Suppressor macrophage treated with lipopolysaccharide for 1 hour (primary cell): ENCODE results near the gene NT5C.
"Not testable (repeated sequence)": the region's sequence is repeated elsewhere in the genome, so short reads cannot be mapped to it uniquely, and the experiment has no call there.

Source experiments
- DNase-seq, 3 donors: peaks; one replicate each; pipeline ENCODE4 v3.0.0-alpha.2; 2020 to 2022

Gene NT5C

DNA sequence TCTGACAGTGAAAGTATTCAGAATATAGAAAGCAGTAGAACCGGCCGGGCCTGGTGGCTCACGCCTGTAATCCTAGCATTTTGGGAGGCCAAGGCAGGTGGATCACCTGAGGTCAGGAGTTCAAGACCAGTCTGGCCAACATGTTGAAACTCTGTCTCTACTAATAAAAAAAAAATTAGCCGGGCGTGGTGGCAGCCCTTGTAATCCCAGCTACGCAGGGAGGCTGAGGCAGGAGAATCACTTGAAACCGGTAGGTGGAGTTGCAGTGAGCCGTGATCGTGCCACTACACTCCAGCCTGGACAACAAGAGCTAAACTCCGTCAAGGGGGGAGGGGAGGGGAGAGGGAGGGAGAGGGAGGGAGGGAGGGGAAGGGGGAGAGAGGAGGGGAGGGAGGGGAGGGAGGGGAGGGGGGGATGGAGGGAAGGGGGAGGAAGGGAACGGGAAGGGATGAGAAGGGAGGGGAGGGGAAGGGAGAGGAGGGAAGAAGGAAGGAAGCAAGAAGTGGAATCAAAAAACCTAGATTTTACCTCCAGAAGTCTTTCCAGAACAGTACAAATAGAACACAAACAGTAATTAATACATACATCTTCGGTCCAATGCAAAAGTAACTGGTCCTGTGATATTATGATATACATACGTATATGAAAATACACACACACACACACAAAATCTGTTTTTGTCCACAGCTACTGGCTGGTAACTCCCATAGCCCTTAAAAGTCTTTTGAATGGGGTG, 10.9 kb upstream of the NT5C start:
- no peak for DNase-seq

DNA sequence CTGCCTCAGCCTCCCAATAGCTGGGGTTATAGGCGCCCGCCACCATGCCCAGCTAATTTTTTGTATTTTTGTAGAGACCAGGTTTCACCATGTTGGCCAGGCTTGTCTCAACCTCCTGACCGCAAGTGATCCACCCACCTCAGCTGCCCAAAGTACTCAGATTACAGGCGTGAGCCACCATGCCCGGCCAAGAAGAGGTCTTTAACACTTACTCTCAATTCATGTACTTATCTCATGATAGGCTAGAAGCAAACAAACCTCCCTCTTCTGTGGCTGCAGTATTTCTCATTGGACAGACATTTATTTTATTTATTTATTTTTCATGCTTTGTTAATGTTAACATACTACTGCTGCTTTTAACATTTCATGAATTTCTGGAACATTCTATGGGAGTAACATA, 7.0 kb upstream of the NT5C start:
- no peak for DNase-seq

DNA sequence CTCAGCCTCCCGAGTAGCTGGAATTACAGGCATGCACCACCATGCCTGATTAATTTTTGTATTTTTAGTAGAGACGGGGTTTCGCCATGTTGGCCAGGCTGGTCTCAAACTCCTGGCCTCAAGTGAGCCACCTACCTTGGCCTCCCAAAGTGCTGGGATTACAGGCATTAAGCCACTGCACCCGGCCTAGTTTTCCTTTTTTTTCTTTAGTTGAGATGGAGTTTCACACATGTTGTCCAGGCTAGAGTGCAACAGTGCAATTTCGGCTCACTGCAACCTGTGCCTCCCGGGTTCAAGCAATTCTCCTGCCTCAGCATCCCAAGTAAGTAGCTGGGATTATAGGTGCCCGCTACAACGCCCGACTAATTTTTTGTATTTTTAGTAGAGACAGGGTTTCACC, 6.2 kb upstream of the NT5C start:
- DNase-seq, result not testable (repeated sequence)

DNA sequence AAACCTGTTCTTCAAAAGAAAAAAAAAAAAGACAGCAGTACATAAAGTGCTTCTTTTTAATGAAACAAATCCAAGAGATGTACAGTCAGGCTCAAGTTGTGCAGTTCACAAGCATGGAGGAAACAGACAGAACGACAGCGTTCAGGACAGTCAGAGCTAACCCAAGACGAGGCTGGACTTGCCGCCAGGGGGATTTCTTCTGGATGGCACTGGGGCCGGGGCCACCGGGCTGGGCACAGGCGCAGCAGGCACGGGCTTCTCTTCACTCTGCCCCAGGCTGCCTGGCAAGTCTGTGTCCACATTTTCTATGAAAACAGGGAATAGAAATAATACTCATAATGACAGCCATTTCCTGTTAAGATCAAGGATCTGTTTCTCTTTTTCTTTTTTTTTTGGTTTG, 4.4 kb upstream of the NT5C start:
- DNase-seq, result no peak

DNA sequence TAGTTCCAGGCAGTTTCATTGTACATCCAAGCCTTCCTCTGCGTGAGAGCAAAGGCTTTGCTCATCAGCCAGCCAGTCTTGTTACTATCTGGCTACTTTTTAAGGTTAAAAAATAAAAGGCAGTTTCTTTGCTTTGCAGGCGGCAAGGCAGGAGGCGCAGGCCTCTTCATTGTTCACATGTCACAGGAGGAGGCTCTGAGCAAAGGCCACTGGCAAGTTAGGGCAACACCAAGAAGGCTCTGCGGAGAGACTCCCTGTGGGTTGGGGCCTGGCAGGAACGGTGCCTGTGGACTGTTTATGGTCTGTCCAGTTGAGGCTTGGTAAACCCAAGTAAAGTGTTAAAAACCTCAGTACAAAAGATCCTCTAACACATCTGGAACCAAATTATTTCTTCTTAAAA, 3.9 kb upstream of the NT5C start:
- DNase-seq, result no peak

DNA sequence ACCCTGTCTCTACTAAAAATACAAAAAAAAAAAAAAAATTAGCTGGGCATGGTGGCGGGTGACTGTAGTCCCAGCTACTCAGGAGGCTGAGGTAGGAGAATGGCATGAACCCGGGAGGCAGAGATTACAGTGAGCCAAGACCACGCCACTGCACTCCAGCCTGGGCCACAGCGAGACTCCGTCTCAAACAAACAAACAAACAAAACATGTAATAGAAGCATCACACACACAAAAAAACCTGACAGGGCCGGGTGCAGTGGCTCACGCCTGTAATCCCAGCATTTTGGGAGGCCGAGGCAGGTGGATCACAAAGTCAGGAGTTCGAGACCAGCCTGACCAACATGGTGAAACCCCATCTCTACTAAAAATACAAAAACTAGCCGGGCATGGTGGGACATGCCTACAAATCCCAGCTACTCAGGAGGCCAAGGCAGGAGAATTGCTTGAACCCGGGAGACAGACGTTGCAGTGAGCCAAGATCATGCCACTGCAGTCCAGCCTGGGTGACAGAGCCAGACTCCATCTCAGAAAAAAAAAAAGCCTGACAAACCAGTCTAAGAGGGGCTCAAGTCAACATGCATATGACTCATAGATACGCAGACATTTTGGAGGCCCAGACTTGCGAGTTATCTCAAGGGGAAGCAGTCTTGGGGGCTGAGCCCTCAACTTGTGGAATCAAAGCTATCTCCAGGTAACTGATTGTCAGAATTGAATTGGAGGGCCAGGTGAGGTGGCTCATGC, 2.2 kb upstream of the NT5C start:
- DNase-seq, result not testable (repeated sequence)

DNA sequence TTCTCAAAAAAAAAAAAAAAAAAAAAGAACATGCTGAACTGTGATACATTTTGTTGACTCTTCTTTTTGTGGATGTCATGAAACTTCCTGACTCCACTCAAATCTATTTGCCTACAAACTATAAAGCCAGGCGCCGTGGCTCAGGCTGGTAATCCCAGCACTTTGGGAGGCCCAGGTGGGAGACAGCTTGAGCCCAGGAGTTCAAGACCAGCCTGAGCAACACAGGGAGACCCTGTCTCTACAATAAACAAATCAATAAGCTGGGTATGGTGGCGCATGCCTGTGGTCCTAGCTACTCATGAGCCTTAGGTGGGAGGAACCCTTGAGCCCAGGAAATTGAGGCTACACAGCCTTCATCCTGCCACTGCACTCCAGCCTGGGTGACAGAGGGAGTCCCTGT, 1.5 kb upstream of the NT5C start:
- no peak for DNase-seq

DNA sequence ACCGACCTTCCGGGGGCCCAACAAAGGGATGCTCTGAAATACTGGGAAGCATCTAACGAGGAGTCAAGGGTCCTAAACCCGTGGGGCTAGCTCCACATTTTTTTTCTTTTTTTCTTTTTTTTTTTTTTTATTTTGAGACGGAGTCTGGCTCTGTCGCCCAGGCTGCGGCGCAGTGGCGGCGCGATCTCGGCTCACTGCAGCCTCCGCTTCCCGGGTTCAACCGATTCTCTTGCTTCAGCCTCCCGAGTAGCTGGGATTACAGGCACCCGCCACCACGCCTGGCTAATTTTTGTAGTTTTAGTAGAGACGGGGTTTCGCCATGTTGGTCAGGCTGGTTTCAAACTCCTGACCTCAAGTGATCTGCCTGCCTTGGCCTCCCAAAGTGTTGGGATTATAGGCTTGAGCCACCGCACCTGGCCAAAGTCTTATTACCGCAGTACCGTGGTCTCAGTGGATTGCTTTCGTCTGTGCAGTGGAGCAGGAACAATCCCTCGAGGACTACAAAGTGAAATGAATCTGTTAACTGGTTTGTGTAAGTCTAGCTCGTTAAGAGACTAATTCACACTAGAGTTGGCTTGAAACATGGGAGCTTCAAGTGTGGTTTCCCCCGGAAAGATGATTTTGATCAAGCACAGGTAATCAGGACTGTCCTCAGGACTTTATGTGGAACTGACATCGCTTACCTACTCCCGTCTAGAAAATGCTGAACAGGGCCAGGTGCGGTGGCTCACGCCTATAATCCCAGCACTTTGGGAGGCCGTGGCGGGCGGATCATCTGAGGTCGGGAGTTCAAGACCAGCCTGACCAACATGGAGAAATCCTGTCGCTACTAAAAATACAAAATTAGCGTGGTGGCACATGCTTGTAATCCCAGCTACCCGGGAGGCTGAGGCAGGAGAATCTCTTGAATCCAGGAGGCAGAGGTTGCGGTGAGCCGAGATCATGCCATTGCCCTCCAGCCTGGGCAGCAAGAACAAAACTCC, 767 bp upstream of the NT5C start:
- DNase-seq, result not testable (repeated sequence)

DNA sequence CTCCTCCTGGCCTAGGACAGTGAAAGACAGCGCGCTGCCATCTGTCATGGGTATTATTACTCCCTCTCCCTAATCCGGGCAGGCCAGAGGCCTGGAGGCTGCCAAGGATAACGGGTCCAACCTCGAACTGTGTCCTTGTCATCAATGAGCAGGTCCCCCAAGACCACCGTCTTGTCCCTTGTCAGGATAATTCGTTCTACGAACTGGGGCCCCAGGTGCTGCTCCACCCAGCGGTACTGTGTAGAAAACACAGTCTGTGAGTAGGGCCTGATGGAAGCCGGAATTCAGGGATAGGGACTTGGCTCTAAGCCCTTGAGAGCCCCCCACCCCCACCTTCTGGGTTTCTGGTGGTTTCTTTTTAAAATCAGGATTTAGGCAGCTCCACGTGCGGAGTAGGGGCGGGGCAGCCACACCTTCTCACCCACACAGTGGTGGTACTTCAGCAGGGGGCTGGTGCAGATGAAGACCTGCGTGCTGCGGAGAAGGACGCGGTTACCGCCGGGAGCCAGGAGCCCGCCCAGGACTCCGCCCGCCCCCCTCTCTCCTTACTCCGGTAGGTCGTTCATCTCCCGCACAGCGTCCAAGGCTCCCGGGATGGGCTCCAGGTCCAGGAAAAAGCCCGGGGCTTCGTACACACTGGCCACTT, 787 bp downstream of the NT5C start:
- DNase-seq, result peak; percentile 58 to 67 (median 64)

DNA sequence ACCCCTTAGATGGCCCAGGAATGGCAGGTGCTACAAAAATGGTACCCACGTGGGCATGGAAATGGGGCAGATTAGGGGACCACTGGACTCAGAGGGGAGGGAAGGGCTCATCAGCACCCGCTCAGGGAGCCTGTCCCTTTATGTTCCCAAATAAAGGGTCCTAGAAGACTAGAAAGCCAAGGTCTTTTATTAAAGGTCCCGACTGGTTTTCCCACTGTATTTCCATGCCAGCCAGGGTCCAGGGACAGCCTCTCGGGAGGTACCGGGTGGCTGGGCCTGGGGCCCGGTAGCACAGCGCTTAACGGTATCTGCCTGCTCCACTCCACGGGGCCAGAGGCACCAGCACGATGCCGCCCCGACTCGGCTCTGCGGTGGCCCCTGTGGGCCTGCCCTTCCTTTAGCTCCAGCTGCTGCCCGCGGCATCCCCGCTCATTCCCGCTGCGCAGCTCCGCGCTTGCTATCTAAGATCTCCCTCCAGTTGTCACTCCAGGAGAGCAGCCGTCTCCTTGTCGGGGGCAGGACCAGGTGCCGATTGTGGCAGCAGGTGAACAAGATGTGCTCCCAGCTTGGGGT, 1.4 kb downstream of the NT5C start:
- DNase-seq, result no peak

DNA sequence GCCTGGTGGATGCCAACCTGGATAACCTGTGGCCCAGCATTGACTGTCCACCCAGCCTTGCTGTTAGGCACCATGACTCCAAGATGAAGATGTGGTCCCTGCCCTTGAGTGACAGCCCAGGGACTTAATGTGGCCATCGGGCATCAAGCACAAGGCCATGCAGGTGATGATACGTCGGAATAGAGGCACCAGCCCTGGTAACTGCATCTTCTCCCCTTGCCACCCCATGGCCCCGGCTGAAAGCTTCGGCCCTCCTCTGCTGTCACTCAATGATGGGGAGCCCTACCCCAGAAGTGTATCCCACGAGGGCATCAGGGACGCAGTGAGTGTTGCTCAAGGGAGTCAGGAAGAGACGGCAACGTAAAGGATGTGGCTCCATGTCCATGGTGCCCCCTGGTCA, 2.0 kb downstream of the NT5C start:
- no peak for DNase-seq

DNA sequence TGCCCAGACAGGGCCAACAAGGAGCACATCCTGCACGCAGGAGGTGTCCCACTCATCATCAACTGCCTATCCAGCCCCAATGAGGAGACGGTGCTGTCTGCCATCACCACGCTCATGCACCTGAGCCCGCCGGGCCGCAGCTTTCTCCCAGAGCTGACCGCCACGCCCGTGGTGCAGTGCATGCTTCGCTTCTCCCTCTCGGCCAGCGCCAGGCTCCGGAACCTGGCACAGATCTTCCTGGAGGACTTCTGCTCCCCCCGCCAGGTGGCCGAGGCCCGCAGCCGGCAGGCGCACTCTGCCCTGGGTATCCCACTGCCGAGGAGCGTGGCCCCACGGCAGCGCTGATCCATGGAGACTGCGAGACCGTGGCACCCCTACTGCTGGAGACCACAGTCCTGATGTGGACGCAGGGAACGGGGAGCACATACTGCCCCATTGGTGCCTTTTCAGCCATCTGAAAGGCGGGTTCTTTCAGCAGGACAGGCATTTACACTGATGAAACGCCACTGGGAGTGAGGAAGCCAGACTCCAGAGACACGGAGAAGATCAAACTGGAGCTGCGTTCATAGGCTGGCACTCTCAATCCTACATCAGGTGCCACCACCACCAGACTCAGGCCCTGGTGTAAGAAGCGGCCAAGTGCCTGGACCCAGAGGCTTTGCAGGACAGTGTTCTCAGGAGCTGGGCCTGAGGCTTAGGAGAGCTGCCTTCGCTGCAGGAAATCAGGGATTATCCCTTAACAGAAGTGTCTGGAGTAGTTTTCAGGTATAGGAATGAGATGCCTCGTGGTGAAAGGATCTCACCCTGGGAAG, 2.6 kb downstream of the NT5C start:
- no peak for DNase-seq

DNA sequence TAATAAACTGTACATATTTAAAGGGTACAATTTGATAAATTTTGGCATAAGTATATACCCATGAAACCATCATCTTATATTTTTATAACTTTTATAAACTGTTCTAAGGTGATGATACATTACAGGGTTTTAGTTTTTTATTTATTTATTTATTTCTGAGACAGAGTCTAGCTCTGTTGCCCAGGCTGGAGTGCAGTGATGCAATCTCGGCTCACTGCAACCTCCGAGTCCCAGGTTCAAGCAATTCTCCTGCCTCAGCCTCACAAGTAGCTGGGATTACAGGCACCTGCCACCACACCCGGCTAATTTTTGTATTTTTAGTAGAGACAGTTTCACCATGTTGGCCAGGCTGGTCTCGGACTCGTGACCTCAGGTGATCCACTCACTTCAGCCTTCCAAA, 3.6 kb downstream of the NT5C start:
- DNase-seq, result not testable (repeated sequence)

DNA sequence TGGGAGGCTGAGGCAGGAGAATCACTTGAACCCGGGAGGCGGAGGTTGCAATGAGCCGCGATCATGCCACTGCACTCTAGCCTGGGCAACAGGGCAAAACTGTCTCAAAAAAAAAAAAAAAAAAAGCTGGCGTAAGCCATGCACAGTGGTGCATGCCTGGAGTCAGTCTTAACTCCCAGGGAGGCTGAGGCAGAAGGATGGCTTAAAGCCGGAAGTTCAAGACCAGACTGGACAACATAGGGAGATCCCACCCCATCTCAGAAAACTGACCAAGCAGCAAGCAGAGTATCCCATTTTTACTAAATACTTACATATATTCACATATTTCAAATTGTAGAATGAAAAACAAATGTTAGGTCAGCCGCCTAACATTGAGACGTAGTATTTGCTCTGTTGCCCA, 4.6 kb downstream of the NT5C start:
- DNase-seq, result no peak

DNA sequence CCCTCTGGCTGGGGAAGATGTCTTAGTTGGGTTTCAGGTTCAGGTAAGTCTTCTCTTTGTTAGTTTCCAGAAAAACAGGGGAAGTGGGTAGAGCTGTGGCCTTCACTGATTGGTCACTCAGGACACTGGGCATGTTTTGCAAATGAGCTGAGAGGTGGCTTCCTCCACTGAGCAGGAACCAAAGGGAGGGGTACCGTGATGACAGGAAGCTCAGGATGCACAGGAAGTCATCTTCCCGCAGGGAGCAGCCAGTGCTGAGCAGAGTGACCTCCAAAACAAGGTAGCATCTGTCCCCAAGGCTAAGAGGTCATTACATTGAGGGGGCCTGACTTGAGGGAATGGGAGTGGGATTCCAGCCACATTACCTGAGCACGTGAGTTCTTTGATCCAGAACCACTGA, 5.6 kb downstream of the NT5C start:
- DNase-seq, result no peak

DNA sequence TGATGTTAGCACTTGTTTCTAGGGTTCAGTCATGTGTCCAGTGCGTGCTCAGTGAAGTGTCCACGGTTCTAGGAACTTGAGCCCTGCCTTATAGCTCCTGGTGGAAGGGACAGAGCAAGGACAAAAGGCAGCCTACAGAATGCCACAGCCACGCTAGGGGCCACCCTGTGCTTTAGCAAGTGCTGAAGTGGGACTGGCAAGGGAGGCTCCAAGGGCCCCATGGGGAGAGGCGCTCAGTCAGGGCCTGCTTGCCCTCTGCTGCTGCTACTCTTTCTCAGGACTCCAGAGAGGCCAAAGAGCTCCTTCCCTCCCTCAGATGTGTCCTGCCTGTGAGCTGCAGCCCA, 6.8 kb downstream of the NT5C start:
- DNase-seq, result no peak

DNA sequence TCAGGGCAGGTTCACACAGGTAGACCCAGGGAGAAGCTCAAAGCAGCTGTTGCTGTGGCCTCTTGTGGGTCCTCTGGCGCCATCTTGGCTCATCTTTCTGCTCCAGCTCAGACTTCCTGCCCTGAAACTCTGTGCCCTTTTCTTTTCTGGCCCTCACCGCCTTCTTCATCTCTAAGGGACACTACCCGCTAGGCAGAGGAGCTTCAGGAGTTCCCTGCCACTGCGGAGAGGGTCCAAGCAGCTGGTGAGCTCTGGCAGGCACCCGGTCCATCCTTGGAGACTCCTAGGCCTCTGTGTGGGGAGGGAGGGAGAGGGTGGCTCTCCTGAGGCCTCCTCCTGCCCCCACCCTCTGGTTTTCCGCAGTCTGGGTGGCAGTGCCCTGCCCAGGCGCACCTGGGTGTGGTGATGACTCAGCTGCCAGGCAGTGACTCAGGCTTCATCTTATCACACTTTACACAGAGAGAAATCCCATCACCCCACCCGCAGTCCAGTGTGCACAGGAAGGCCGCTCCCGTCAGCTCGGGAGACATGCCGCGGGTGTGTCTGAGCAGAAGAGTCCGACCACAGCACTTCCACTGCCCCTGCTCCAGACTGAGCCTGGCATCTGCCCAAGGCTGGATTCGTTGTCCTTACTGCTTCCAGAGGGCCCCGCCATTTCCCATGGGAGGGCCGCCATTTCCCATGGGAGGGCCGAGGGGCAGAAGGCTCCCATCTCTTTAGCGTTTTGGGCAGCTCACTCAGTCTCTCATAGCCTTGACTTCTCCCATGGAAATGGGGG, 7.3 kb downstream of the NT5C start:
- no peak for DNase-seq

DNA sequence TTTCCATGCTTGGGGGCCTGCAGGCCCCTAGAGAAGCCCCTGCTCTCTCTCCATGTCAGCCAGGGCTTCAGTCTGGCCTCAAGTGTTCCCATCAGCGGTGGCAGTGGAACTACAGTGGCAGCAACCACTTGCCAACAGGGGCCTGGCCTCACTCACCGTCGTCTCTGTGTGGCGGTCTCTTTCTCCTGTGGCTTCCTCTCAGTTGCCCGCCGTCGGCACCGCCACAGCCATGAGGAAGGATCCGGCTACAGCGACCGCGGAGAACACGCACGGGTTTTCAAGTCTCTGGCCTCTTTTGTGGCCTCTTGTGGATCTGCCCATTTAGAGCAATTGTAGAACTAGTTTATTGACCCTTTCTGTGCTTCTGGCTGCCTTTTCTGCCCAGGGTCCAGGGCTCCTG, 13.2 kb downstream of the NT5C start:
- no peak for DNase-seq

DNA sequence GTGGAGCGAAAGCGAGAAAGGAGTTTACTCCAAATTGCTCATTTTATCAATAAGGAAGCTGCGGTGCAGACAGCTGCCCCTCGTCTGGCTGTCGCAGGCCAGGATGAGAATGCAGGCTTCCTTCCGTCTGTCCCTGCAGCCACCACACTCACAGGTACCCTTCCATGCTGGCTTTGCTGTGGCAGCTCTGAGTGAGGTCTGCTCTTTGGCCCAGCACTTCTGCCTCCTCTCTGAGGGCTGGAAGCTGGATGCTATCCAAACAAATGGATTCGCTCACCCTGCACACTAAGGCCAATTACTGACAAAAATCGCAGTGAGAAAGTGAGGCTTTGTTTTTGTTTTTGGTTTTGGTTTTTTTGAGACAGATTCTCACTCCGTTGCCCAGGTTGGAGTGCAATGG, 14.8 kb downstream of the NT5C start:
- no peak for DNase-seq

DNA sequence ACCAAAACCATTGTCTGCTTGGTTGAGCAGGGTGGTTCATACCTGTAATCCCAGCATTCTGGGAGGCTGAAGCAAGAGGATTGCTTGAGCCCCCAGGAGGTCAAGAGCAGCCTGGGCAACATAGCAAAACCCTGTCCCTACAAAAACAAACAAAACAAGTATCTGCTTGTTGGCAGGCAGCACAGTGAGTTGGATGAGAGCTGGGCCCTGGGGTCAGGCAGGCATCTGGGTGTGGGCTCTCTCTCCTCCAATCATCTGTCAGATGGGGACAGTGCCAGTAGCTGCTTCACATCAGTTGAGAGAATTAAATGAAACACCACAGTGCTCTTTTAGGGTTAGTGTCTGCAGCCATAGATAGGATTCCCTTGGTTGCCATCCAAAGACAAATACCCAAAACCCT, 16.0 kb downstream of the NT5C start:
- no peak for DNase-seq
